K562 (cell line): ENCODE data around the gene FBRS. TPM values are rescaled to one million over a fixed set of nuclear protein-coding genes. Genes with fewer than 3 reads are reported as not detected.

ENCODE experiments used
- ARHGAP35 ChIP-seq: fragments of 450-650 bp; IDR thresholded peaks from 2 replicates; pipeline ENCODE4 v1.6.1; 2018; ENCODE audit not compliant: partially characterized antibody
- CHD4 ChIP-seq: fragments of 200-600 bp; sonication (generic); IDR thresholded peaks from 3 replicates; pipeline ENCODE4 v1.6.1; 2012; ENCODE audit warnings: low read depth, mild to moderate bottlenecking, mixed read lengths, low read length, inconsistent platforms; ENCODE audit not compliant: insufficient read depth, insufficient replicate concordance, poor library complexity, severe bottlenecking
- EHMT2 ChIP-seq: fragments of 450-650 bp; IDR thresholded peaks from 2 replicates; pipeline ENCODE4 v1.6.1; 2018; ENCODE audit warnings: antibody characterized with exemption
- FOXK1 ChIP-seq: sonication (generic); formaldehyde crosslinking; IDR thresholded peaks from 2 replicates; pipeline ENCODE4 v1.8.0; 2022; ENCODE audit warnings: missing genetic modification reagents, mild to moderate bottlenecking, borderline replicate concordance
- HDAC6 ChIP-seq: IDR thresholded peaks from 2 replicates; pipeline ENCODE4 v1.6.1; 2012; ENCODE audit warnings: low read depth, mild to moderate bottlenecking, control low read depth, inconsistent platforms, low read length, moderate library complexity
- MAZ ChIP-seq, 2 experiments: fragments of 450-650 bp in 1 of 2; sonication (generic) in 1 of 2; formaldehyde crosslinking; IDR thresholded peaks in 1 of 2; conservative IDR thresholded peaks in 1 of 2; 2 replicates each; pipeline versions ENCODE4 v1.4.0 to v1.5.0; 2020; ENCODE audit warnings: mild to moderate bottlenecking in 1 of 2, missing genetic modification reagents in 1 of 2
- MIER1 ChIP-seq: fragments of 450-650 bp; IDR thresholded peaks from 2 replicates; pipeline ENCODE4 v1.6.1; 2016; ENCODE audit warnings: antibody characterized with exemption, mild to moderate bottlenecking, low read depth
- NEUROD1 ChIP-seq: fragments of 150-350 bp; IDR thresholded peaks from 2 replicates; pipeline ENCODE4 v1.6.1; 2014; ENCODE audit warnings: borderline replicate concordance, low read length, low read depth; ENCODE audit not compliant: partially characterized antibody
- NFIC ChIP-seq: fragments of 450-650 bp; IDR thresholded peaks from 2 replicates; pipeline ENCODE4 v1.6.1; 2017; ENCODE audit warnings: mild to moderate bottlenecking, inconsistent platforms
- OTX1 ChIP-seq: fragments of 450-650 bp; formaldehyde crosslinking; IDR thresholded peaks from 2 replicates; pipeline ENCODE4 v1.4.0; 2022; ENCODE audit warnings: mild to moderate bottlenecking
- POLR2AphosphoS5 ChIP-seq: IDR thresholded peaks from 2 replicates; pipeline ENCODE4 v1.6.1; 2011; ENCODE audit warnings: mild to moderate bottlenecking, low read depth, low read length, moderate library complexity; ENCODE audit not compliant: control insufficient read depth, insufficient read depth
- RFX7 ChIP-seq: fragments of 250-450 bp; sonication (Bioruptor Pico); IDR thresholded peaks from 2 replicates; pipeline ENCODE4 v1.5.1; 2021; ENCODE audit warnings: mild to moderate bottlenecking
- SOX6 ChIP-seq: fragments of 450-650 bp; IDR thresholded peaks from 2 replicates; pipeline ENCODE4 v1.6.1; 2014; ENCODE audit warnings: mild to moderate bottlenecking
- TSC22D4 ChIP-seq: fragments of 450-650 bp; IDR thresholded peaks from 2 replicates; pipeline ENCODE4 v1.6.1; 2016; ENCODE audit warnings: missing genetic modification characterization, missing biosample characterization, control low read depth
- U2AF2 ChIP-seq: fragments of 200-400 bp; formaldehyde crosslinking; optimal IDR thresholded peaks from 2 replicates; pipeline ENCODE3; 2017; ENCODE audit warnings: low read depth, mild to moderate bottlenecking, low read length
- XRCC5 ChIP-seq: fragments of 200-400 bp; formaldehyde crosslinking; IDR thresholded peaks from 2 replicates; pipeline ENCODE4 v1.6.1; 2017; ENCODE audit warnings: low read depth, mild to moderate bottlenecking, low read length
- ZNF133 ChIP-seq: fragments of 250-450 bp; sonication (Bioruptor Pico); IDR thresholded peaks from 2 replicates; pipeline ENCODE4 v1.4.0; 2020; ENCODE audit warnings: mild to moderate bottlenecking
- ZNF324 ChIP-seq: fragments of 250-450 bp; sonication (Bioruptor Pico); IDR thresholded peaks from 2 replicates; pipeline ENCODE4 v1.4.0; 2020; ENCODE audit warnings: mild to moderate bottlenecking
- ZNF408 ChIP-seq: fragments of 250-450 bp; sonication (Bioruptor Pico); IDR thresholded peaks from 2 replicates; pipeline ENCODE4 v1.4.0; 2020; ENCODE audit warnings: low read depth, mild to moderate bottlenecking, moderate library complexity
- ZSCAN32 ChIP-seq: fragments of 450-650 bp; formaldehyde crosslinking; IDR thresholded peaks from 2 replicates; pipeline ENCODE4 v1.4.0; 2020; ENCODE audit warnings: mild to moderate bottlenecking, moderate library complexity
- polyA plus RNA-seq, 8 experiments: library from polyadenylated mRNA; depleted of rRNA in 4 of 8; stranded (reverse) in 5 of 8; unstranded in 3 of 8; fragments of >200 nt; fragmentation: Nextera tagmentation in 2 of 8; fragmentation: Illumina TruSeq in 1 of 8; extraction: Ambion mirVana in 2 of 8; extraction: Trizol in 1 of 8; gene quantifications; 2 replicates each; pipeline versions ENCODE4 v1.2.1 to v1.2.3, GENCODE V29; 2011 to 2014; ENCODE audit warnings: inconsistent platforms in 1 of 8, missing spikeins in 1 of 8
- total RNA-seq, 7 experiments: library from RNA; depleted of rRNA in 6 of 7; stranded (reverse); fragments of >200 nt in 6 of 7; fragmentation: Illumina TruSeq in 2 of 7; extraction: Trizol in 2 of 7; gene quantifications; 2 replicates each; pipeline versions ENCODE4 v1.2.1 to v1.2.3, GENCODE V29; 2011 to 2021; ENCODE audit warnings: low replicate concordance in 1 of 7
- TF ChIP-seq, protein P1 (sequence below), 2 experiments: fragments of 200-800 bp in 1 of 2; sonication (Bioruptor generic) in 1 of 2; sonication (generic) in 1 of 2; formaldehyde crosslinking in 1 of 2; IDR thresholded peaks in 1 of 2; conservative IDR thresholded peaks in 1 of 2; 2 replicates each; pipeline versions ENCODE4 v1.5.0 to v1.6.1; 2016 to 2020; ENCODE audit warnings: missing compliant biosample characterization in 1 of 2, missing genetic modification characterization in 1 of 2, missing genetic modification reagents in 1 of 2
- TF ChIP-seq, protein P2 (sequence below), 2 experiments: IDR thresholded peaks; 2 replicates each; pipeline ENCODE4 v1.6.1; 2011; ENCODE audit warnings: borderline replicate concordance in 1 of 2, control low read depth in 1 of 2, low read depth in 1 of 2, low read length in 1 of 2, mild to moderate bottlenecking in 1 of 2, mixed read lengths in 1 of 2, moderate library complexity in 1 of 2; ENCODE audit not compliant: insufficient read depth in 1 of 2, insufficient read length in 1 of 2, poor library complexity in 1 of 2, severe bottlenecking in 1 of 2; ENCODE audit errors: extremely low read depth in 1 of 2
- TF ChIP-seq, protein P3 (sequence below): fragments of 250-450 bp; sonication (Bioruptor Pico); IDR thresholded peaks from 2 replicates; pipeline ENCODE4 v1.8.0; 2021; ENCODE audit warnings: moderate library complexity, mild to moderate bottlenecking, inconsistent platforms
- TF ChIP-seq, protein P4 (sequence below): sonication (generic); IDR thresholded peaks from 2 replicates; pipeline ENCODE4 v1.6.1; 2016

Gene FBRS
- total and polyA plus RNA-seq, 9 of the 15 experiments (the other 6 are each of a cell fraction or from before 2014, with no cell fraction given), result 0.32 to 59.5 (median 13.1) TPM

DNA sequence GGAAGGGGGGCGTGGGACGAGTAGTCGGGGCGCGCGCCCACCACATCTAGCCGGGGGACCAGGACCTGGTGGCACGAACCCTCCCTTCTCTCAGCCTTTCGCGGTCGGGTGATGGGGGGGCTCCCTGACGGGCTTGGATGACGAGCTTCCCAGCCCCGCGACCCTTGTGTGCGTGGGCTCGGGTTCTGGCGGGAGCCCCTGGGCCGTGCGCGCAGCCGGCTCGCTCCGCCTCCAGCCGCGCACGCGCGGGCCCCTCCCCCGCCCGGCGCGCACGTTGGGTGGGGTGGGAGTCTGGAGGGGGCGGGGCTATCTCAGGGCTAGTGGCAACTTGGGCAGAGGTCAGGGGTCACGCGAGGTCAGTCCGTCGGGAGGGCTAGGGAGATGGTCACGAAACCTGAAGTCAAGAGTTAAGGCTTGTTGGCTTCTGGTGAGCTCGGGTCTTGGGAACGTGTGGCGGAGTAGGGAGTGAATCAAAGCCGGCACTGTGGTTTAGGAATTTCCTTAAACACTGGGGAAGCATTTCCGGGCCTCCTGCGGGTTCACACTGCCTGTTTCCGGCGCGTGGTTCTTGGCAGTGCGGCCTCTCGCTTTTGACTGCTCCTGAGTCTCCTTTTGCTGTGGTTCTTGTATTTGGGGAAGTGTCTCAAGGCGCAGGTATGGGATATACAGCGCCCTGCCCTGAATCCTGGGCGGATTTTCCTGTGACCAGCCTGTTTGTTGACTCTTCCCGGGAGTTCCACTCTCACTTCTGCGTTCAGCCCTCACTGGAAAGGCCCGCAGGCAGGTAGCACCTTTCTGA is 40.8 kb downstream of the FBRS start, which contains the start of gene SRCAP (continued):
- TF ChIP-seq, protein P1, sequence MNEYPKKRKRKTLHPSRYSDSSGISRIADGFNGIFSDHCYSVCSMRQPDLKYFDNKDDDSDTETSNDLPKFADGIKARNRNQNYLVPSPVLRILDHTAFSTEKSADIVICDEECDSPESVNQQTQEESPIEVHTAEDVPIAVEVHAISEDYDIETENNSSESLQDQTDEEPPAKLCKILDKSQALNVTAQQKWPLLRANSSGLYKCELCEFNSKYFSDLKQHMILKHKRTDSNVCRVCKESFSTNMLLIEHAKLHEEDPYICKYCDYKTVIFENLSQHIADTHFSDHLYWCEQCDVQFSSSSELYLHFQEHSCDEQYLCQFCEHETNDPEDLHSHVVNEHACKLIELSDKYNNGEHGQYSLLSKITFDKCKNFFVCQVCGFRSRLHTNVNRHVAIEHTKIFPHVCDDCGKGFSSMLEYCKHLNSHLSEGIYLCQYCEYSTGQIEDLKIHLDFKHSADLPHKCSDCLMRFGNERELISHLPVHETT (CRISPR knock-in tag; conservative IDR thresholded peaks at IDR 0.05 in 1 of 2, IDR thresholded peaks at IDR 0.05 in 1 of 2), result peak in 1 of 2 experiments; percentile 57; a peak in 1 of 4 replicates
- TF ChIP-seq, protein P2, sequence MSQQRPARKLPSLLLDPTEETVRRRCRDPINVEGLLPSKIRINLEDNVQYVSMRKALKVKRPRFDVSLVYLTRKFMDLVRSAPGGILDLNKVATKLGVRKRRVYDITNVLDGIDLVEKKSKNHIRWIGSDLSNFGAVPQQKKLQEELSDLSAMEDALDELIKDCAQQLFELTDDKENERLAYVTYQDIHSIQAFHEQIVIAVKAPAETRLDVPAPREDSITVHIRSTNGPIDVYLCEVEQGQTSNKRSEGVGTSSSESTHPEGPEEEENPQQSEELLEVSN (IDR thresholded peaks at IDR 0.05; ENCODE audit: borderline replicate concordance in 1 of 2, extremely low read depth in 1 of 2, insufficient read depth in 1 of 2, insufficient read length in 1 of 2, low read depth in 1 of 2, low read length in 1 of 2, poor library complexity in 1 of 2, severe bottlenecking in 1 of 2), result peak in 1 of 2 experiments; percentile 62
- TF ChIP-seq, protein P3, sequence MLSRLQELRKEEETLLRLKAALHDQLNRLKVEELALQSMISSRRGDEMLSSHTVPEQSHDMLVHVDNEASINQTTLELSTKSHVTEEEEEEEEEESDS, result no peak
- TF ChIP-seq CHD4, result no peak
- TF ChIP-seq RFX7, result no peak
- TF ChIP-seq HDAC6, result no peak
- no peak for TF ChIP-seq ARHGAP35
- TF ChIP-seq ZNF133 (CRISPR knock-in tag), result peak; percentile 73; the same call in 1 of the 2 replicates
- TF ChIP-seq MIER1, result no peak
- TF ChIP-seq NEUROD1, result no peak
- 0 out of 2 replicates have a peak, but pooled peaks have one; percentile 30 for TF ChIP-seq OTX1 (CRISPR knock-in tag)
- peak; percentile 59; the same call in 1 of the 2 replicates for TF ChIP-seq POLR2AphosphoS5
- TF ChIP-seq, protein P4, sequence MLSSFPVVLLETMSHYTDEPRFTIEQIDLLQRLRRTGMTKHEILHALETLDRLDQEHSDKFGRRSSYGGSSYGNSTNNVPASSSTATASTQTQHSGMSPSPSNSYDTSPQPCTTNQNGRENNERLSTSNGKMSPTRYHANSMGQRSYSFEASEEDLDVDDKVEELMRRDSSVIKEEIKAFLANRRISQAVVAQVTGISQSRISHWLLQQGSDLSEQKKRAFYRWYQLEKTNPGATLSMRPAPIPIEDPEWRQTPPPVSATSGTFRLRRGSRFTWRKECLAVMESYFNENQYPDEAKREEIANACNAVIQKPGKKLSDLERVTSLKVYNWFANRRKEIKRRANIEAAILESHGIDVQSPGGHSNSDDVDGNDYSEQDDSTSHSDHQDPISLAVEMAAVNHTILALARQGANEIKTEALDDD, result no peak
- TF ChIP-seq ZNF408, result no peak
- 0 out of 2 replicates have a peak, but pooled peaks have one; percentile 19 for TF ChIP-seq NFIC
- no peak for TF ChIP-seq TSC22D4 (tag)
- no peak for TF ChIP-seq EHMT2
- peak; percentile 17; the same call in 1 of the 2 replicates for TF ChIP-seq SOX6
- no peak for TF ChIP-seq ZSCAN32
- 0 out of 2 replicates have a peak, but pooled peaks have one; percentile 12 for TF ChIP-seq XRCC5
- TF ChIP-seq MAZ (CRISPR knock-in tag; conservative IDR thresholded peaks at IDR 0.05 in 1 of 2, IDR thresholded peaks at IDR 0.05 in 1 of 2), result peak in 1 of 2 experiments; percentile 27; a peak in 2 of 4 replicates
- TF ChIP-seq ZNF324 (CRISPR knock-in tag), result no peak
- TF ChIP-seq FOXK1 (CRISPR knock-in tag), result peak; percentile 37; the same call in 1 of the 2 replicates
- TF ChIP-seq U2AF2, result no peak
